HG03066 (cell line): ENCODE measurements around the gene PPP1R1A.

Experiments
- ATAC-seq: cut with Tn5 transposase; IDR thresholded peaks from one replicate; pipeline ENCODE4 v1.9.1; 2021; ENCODE audit warnings: low read depth; ENCODE audit not compliant: unreplicated experiment

Gene PPP1R1A

GRCh38 chr12:54588110-54588889, at the start of gene PPP1R1A:
Gene PPP1R1A (minus strand): TSS chr12:54588659. CDS start chr12:54588488, 171 bp downstream.
- ATAC-seq: no peak

- ATAC-seq: no peak
These were observed 46.3 kb upstream of the PPP1R1A start, which contains the start of gene LACRT for GRCh38 chr12:54634795-54635194. Gene LACRT (minus strand): TSS chr12:54634895. CDS start chr12:54634841, 54 bp downstream.

- ATAC-seq: no peak
These were observed 43.7 kb upstream of the PPP1R1A start for GRCh38 chr12:54631988-54632728.

- ATAC-seq: no peak
These were observed 43.1 kb upstream of the PPP1R1A start for GRCh38 chr12:54631551-54631950.

- no peak for ATAC-seq
These were observed 41.5 kb upstream of the PPP1R1A start for GRCh38 chr12:54629925-54630324.

- ATAC-seq: no peak
These were observed 39.9 kb upstream of the PPP1R1A start for GRCh38 chr12:54628186-54628846.

- ATAC-seq: no peak
These were observed 38.8 kb upstream of the PPP1R1A start for GRCh38 chr12:54627304-54627703.

GRCh38 chr12:54625598-54625997, 37.1 kb upstream of the PPP1R1A start:
- ATAC-seq: no peak

- no peak for ATAC-seq
These were observed 36.1 kb upstream of the PPP1R1A start for GRCh38 chr12:54624315-54625279.

GRCh38 chr12:54622463-54623183, 34.2 kb upstream of the PPP1R1A start:
- ATAC-seq: no peak

GRCh38 chr12:54616933-54617680, 28.6 kb upstream of the PPP1R1A start:
- no peak for ATAC-seq

GRCh38 chr12:54612225-54612750, 23.8 kb upstream of the PPP1R1A start:
- ATAC-seq: no peak

GRCh38 chr12:54611715-54612149, 23.3 kb upstream of the PPP1R1A start:
- ATAC-seq: no peak

GRCh38 chr12:54608769-54609168, 20.3 kb upstream of the PPP1R1A start:
- no peak for ATAC-seq

GRCh38 chr12:54608156-54608555, 19.7 kb upstream of the PPP1R1A start:
- ATAC-seq: no peak

GRCh38 chr12:54606556-54606955, 18.1 kb upstream of the PPP1R1A start:
- ATAC-seq: no peak

- ATAC-seq: no peak
These were observed 16.9 kb upstream of the PPP1R1A start for GRCh38 chr12:54605138-54605970.

- no peak for ATAC-seq
These were observed 16.0 kb upstream of the PPP1R1A start for GRCh38 chr12:54604436-54604835.
